ENCODE results near the gene ODAD3.
A peak's percentile ranks its signal among the peaks of the same experiment; 100 is the strongest.
"Not testable (repeated sequence)": the region's sequence is repeated elsewhere in the genome, so short reads cannot be mapped to it uniquely, and the experiment has no call there.

The ODAD3 gene

DNA sequence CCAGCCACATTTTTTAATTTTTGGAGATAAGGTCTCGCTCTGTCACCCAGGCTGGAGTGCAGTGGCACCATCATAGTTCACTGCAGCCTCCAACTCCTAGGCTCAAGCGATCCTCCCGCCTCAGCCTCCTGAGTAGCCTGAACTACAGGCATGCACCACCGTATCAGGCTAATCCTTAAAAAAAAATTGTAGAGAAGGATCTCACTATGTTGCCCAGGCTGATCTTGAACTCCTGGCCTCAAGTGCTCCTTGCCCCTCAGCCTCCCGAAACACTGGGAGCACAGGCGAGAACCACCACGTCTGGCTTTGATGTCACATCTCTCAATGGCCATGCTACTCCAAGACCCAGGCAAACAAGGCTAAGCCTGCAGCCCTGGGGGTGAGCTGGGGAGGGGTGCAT, 21.7 kb upstream of the ODAD3 start:
- Histone ChIP-seq H3F3A (ENCODE audit: insufficient read depth) (0 out of 2 replicates have a peak, but pooled peaks cover 8% of the 10 kb centered on the region), H3K79me2 (ENCODE audit: insufficient read depth, low read length) (no peaks in the 10 kb centered on the region), H3K4me2 (ENCODE audit: low read depth, low read length, poor library complexity, severe bottlenecking) (no peak overlapping the region), H3K4me3 (ENCODE audit: insufficient read depth, low read length, poor library complexity, severe bottlenecking) (no peak overlapping the region), H3K9ac (ENCODE audit: low read length) (no peak overlapping the region), H3K36me3 (ENCODE audit: low read length) (no peaks in the 10 kb centered on the region), H3K9me3 (ENCODE audit: insufficient read depth, low read length) (no peaks in the 10 kb centered on the region), H3K27ac (ENCODE audit: low read depth, low read length) (no peak overlapping the region), H2AFZ (ENCODE audit: low read depth, low read length, severe bottlenecking) (no peak overlapping the region), H3K27me3 (ENCODE audit: low read length) (no peaks in the 10 kb centered on the region), H3K9me2 (replicated peaks; ENCODE audit: insufficient read depth, low read length) (no peaks in the 10 kb centered on the region), H4K20me1 (ENCODE audit: low read depth, low read length) (no peaks in the 10 kb centered on the region)
- TF ChIP-seq EZH2phosphoT487 (conservative IDR thresholded peaks at IDR 0.05; ENCODE audit: low read length): no peak
- TF ChIP-seq, protein P1, sequence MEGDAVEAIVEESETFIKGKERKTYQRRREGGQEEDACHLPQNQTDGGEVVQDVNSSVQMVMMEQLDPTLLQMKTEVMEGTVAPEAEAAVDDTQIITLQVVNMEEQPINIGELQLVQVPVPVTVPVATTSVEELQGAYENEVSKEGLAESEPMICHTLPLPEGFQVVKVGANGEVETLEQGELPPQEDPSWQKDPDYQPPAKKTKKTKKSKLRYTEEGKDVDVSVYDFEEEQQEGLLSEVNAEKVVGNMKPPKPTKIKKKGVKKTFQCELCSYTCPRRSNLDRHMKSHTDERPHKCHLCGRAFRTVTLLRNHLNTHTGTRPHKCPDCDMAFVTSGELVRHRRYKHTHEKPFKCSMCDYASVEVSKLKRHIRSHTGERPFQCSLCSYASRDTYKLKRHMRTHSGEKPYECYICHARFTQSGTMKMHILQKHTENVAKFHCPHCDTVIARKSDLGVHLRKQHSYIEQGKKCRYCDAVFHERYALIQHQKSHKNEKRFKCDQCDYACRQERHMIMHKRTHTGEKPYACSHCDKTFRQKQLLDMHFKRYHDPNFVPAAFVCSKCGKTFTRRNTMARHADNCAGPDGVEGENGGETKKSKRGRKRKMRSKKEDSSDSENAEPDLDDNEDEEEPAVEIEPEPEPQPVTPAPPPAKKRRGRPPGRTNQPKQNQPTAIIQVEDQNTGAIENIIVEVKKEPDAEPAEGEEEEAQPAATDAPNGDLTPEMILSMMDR (IDR thresholded peaks at IDR 0.05; ENCODE audit: insufficient read depth, low read length, poor library complexity, severe bottlenecking): no peak

GRCh38 chr19:11455233-11455554, 20.3 kb upstream of the ODAD3 start:
- H3K27ac ChIP-seq (ENCODE audit: low read depth, low read length); H3K9me2 ChIP-seq (replicated peaks; ENCODE audit: insufficient read depth, low read length); H2AFZ ChIP-seq (ENCODE audit: low read depth, low read length, severe bottlenecking); H3K4me3 ChIP-seq (ENCODE audit: insufficient read depth, low read length, poor library complexity, severe bottlenecking); H3K4me2 ChIP-seq (ENCODE audit: low read depth, low read length, poor library complexity, severe bottlenecking); H4K20me1 ChIP-seq (ENCODE audit: low read depth, low read length); H3K9ac ChIP-seq (ENCODE audit: low read length); H3K27me3 ChIP-seq (ENCODE audit: low read length); H3F3A ChIP-seq (ENCODE audit: insufficient read depth); H3K79me2 ChIP-seq (ENCODE audit: insufficient read depth, low read length); H3K9me3 ChIP-seq (ENCODE audit: insufficient read depth, low read length); H3K36me3 ChIP-seq (ENCODE audit: low read length): not testable (repeated sequence)

- H3K9ac ChIP-seq (ENCODE audit: low read length): no peak overlapping the region
- H3K4me2 ChIP-seq (ENCODE audit: low read depth, low read length, poor library complexity, severe bottlenecking): no peak overlapping the region
- H3K79me2 ChIP-seq (ENCODE audit: insufficient read depth, low read length): no peaks in the 10 kb centered on the region
- H3K4me3 ChIP-seq (ENCODE audit: insufficient read depth, low read length, poor library complexity, severe bottlenecking): no peak overlapping the region
- H3K9me2 ChIP-seq (replicated peaks; ENCODE audit: insufficient read depth, low read length): no peaks in the 10 kb centered on the region
- no peaks in the 10 kb centered on the region for H3K27me3 ChIP-seq (ENCODE audit: low read length)
- H3K36me3 ChIP-seq (ENCODE audit: low read length): no peaks in the 10 kb centered on the region
- H3K9me3 ChIP-seq (ENCODE audit: insufficient read depth, low read length): no peaks in the 10 kb centered on the region
- 0 out of 2 replicates have a peak, but pooled peaks cover 8% of the 10 kb centered on the region for H3F3A ChIP-seq (ENCODE audit: insufficient read depth)
- no peak overlapping the region for H3K27ac ChIP-seq (ENCODE audit: low read depth, low read length)
- TF ChIP-seq EZH2phosphoT487 (conservative IDR thresholded peaks at IDR 0.05; ENCODE audit: low read length): no peak
- TF ChIP-seq, protein P1 (IDR thresholded peaks at IDR 0.05; ENCODE audit: insufficient read depth, low read length, poor library complexity, severe bottlenecking): peak; percentile 81
- H4K20me1 ChIP-seq (ENCODE audit: low read depth, low read length): no peaks in the 10 kb centered on the region
- no peak overlapping the region for H2AFZ ChIP-seq (ENCODE audit: low read depth, low read length, severe bottlenecking)
Observed at GRCh38 chr19:11453468-11454341, 18.8 kb upstream of the ODAD3 start.

DNA sequence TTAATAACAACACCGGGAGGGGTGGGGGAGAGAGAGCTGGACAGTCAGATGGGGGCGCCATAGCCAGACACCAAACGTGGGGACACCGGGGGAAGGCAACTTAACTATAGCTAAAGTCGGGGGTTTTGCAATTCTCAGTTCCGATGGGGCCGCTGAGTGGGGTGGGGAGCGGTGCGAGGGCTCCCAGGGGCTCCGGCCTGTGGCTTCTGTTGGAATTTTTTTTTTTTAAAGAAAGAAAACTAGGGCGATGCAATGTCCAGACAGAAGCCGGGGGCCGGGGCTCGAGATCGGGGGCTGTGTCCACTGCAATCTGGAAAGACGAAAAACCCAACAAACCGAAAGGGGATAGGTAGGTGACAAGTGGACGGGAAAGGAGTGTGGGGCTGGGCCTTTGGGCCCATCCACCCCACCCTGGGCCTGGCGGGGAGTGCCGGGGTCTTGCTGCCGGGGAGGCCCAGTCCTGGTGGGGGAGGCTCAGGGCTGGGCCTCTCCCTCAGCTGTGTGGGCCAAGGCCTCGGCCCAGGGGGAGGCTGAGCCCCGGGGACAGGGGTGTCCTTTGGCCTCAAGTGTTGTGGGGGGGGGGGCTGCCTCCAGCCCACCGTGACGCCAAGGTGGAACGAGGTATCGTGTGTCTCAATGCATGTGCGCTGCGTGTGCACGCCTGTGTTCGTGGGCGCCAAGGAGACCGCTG, 17.8 kb upstream of the ODAD3 start:
- Histone ChIP-seq H2AFZ (ENCODE audit: low read depth, low read length, severe bottlenecking) (no peak overlapping the region), H3K9me2 (replicated peaks; ENCODE audit: insufficient read depth, low read length) (no peaks in the 10 kb centered on the region), H4K20me1 (ENCODE audit: low read depth, low read length) (no peaks in the 10 kb centered on the region), H3K9ac (ENCODE audit: low read length) (no peak overlapping the region), H3K27me3 (ENCODE audit: low read length) (no peaks in the 10 kb centered on the region), H3F3A (ENCODE audit: insufficient read depth) (0 out of 2 replicates have a peak, but pooled peaks cover 8% of the 10 kb centered on the region), H3K9me3 (ENCODE audit: insufficient read depth, low read length) (no peaks in the 10 kb centered on the region), H3K27ac (ENCODE audit: low read depth, low read length) (no peak overlapping the region), H3K36me3 (ENCODE audit: low read length) (no peaks in the 10 kb centered on the region), H3K79me2 (ENCODE audit: insufficient read depth, low read length) (no peaks in the 10 kb centered on the region), H3K4me2 (ENCODE audit: low read depth, low read length, poor library complexity, severe bottlenecking) (peak overlapping the region; percentile 5), H3K4me3 (ENCODE audit: insufficient read depth, low read length, poor library complexity, severe bottlenecking) (no peak overlapping the region)
- TF ChIP-seq, protein P1 (IDR thresholded peaks at IDR 0.05; ENCODE audit: insufficient read depth, low read length, poor library complexity, severe bottlenecking): peak; percentile 36
- TF ChIP-seq EZH2phosphoT487 (conservative IDR thresholded peaks at IDR 0.05; ENCODE audit: low read length): no peak
